ENCODE results near the gene GREB1.

Gene GREB1, protein sequence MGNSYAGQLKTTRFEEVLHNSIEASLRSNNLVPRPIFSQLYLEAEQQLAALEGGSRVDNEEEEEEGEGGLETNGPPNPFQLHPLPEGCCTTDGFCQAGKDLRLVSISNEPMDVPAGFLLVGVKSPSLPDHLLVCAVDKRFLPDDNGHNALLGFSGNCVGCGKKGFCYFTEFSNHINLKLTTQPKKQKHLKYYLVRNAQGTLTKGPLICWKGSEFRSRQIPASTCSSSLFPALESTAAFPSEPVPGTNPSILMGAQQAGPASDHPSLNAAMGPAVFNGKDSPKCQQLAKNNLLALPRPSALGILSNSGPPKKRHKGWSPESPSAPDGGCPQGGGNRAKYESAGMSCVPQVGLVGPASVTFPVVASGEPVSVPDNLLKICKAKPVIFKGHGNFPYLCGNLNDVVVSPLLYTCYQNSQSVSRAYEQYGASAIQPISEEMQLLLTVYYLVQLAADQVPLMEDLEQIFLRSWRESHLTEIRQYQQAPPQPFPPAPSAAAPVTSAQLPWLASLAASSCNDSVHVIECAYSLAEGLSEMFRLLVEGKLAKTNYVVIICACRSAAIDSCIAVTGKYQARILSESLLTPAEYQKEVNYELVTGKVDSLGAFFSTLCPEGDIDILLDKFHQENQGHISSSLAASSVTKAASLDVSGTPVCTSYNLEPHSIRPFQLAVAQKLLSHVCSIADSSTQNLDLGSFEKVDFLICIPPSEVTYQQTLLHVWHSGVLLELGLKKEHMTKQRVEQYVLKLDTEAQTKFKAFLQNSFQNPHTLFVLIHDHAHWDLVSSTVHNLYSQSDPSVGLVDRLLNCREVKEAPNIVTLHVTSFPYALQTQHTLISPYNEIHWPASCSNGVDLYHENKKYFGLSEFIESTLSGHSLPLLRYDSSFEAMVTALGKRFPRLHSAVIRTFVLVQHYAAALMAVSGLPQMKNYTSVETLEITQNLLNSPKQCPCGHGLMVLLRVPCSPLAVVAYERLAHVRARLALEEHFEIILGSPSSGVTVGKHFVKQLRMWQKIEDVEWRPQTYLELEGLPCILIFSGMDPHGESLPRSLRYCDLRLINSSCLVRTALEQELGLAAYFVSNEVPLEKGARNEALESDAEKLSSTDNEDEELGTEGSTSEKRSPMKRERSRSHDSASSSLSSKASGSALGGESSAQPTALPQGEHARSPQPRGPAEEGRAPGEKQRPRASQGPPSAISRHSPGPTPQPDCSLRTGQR (N-terminal part only)

DNA sequence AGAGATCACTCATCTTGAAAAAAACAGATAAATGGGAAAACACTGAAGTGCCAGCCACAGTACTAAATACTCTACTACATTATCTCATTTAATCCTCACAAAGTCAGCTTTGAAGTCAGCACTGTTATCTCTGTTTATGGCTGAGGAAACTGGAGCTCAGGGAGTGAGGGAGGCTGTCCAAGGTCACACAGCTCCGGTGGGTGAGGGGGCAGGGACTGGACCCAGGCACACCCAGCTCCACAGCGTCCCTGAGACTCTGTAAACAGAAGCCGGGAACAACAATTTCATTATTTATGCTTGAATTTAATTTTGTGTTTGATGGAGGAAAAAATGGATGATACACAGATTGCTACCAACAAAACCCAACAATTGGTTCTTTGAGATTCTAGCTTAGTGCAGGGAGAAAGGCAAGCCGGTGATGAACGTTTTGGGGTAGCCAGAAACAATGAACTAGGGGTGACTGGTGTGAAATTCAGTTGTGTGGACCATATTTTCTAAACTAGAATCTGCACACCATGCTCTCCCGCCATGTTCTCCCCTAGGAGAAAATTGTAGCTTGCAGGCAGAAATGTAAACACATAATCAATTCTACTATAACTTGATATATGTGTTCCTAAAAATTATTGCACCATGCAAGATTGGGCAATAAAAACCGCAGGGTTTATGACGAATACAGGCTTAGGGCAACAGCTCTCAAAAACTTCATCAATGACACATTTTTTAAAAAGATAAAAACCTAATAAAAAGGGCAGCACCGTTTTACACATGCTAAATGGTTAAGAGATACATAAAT is at the start of gene GREB1:
Gene GREB1 (plus strand): TSS at position 768 of the 793 bp plus-strand sequence. CDS start 22,570 bp downstream, outside the sequence.
- DNase-seq = no peak

DNA sequence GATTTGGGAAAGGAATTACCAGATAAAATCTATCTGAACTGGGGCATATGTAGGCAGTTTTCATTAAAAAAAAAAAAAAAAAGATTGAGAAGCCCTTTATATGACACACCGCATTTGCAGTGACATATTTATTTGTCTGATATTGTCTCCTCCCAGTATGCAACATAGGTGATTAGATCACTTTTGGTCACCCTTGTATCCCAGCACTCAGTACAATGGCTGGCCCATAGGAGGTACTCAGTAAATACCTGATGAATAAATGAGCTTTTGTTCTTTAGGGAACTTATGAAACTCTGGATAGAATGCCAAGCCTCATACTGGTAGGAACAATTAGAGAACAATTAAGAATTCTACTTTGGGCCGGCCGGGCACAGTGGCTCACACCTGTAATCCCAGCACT is 45.0 kb upstream of the GREB1 start:
- DNase-seq = no peak

DNA sequence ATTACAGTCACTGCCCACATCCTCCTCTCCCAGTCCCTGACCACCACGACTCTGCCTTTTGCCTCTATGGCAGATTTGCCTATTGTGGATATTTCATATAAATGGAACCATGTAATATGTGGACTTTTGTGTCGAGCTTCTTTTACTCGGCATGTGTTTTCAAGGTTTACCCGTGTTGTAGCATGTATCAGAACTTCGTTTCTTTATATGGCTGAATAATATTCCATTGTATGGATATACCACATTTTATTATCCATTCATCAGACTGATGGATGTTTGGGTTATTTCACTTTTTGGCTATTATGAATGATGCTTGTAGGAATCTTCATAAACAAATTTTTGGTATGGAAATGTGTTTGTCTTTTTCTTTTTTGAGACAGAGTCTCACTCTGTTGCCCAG is 43.7 kb upstream of the GREB1 start:
- DNase-seq = no peak

- no peak for DNase-seq
Observed at GRCh38 chr2:11491348-11491933, 42.4 kb upstream of the GREB1 start.

- no peak for DNase-seq
Observed at GRCh38 chr2:11492244-11492643, 41.6 kb upstream of the GREB1 start.

DNA sequence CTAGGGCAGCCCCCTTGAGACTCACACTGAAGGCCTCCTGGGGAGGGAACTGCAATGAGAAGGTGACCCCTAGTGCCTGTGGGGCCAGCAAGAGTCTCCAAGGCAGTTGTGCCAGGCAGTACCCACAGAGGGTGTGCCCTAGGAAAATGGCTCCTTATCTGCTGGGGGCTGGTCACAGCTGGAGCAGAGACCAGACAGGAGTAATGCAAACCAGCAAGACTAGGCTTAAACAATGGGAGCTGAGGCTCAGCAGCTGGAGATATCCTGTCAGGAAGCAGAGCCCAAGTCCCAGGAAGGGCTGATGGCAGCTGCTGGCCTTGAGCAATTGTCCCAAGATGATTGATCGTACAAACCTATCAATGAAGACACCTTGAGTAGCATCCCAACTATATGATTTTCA is 41.1 kb upstream of the GREB1 start:
- no peak for DNase-seq

DNA sequence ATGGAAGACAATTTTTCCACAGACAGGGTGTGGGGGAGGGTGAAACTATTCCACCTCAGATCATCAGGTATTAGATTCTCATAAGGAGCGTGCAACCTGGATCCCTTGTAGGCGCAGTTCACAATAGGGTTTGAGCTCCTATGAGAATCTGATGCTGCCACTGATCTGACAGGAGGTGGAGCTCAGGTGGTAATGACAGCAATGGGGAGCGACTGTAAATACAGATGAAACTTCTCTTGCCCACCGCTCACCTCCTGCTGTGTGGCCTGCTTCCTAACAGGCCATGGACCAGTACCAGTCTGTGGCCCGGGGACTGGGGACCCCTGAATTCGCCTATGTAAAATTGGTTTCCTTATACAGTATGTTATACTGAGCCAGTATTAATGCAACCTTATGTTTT is 40.6 kb upstream of the GREB1 start:
- DNase-seq = no peak

- no peak for DNase-seq
Observed at GRCh38 chr2:11494310-11494709, 39.5 kb upstream of the GREB1 start.

DNA sequence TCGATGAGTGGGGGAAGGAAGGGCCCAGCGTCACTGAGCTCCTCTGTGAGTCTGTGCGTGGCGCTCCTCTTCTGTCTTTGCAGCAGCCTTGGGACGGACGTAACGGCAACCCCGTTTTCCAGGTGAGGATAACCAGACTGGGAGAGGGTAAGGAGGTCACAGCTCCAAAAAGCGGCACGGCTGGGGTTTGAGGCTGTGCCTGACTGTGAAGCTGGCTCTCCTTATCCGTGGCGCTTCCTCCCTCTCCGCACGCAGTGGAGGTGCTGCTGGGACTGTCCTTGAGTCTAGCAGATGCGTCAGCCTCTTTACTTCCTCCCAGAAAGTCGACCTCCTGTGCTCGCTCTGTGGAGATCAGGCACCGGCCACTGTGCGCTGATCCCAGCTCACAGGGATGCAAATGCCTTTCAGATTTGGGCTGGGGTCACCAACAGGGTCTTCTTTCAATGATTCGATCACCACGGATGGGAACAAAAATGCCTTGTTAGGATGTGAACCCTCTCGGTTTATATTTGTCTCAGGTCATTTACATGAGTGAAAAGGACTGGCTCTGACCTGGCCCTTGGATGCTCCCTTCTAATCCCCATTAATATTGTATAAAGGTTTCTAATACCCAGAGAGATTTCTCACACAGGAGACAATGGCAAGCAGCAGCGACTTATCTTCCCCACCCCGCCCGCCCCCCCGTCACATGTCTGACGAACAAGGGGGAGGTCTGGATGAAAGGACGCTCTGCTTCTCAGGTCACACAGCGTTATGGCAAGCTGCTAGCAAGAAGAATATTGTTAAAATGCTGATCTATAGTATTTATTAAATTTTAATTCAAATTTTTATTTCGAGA is 37.8 kb upstream of the GREB1 start:
- DNase-seq = no peak

GRCh38 chr2:11498543-11499034 is 35.3 kb upstream of the GREB1 start:
- DNase-seq = no peak

- no peak for DNase-seq
Observed at GRCh38 chr2:11499081-11499743, 34.6 kb upstream of the GREB1 start.

GRCh38 chr2:11500702-11501303 is 33.0 kb upstream of the GREB1 start:
- DNase-seq = no peak

DNA sequence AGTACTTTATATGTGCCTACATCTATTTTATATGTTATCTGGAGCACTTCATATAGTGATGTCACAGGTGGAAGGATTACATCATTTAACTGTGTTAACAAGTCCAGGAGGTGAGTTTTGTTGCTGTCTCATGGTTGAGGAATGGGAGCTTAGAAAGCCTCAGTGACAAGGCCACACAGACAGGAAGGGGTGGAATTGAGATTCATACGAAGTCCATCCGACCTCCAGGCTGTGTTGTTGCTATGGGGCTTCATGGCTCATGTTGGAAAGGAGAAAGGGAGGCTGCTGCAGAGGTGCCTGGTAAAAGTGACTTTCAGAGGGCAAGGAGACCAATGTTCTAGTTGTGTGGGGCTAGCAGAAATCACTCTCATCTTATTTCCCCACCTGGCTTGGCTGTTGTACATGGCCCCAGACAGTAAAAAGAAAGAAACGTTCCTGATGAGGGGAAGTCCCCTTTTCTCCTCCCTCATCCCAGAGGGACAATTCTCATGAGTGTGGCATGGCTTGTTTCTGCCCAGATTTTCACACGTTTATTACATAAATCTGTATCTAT is 31.0 kb upstream of the GREB1 start:
- no peak for DNase-seq

DNA sequence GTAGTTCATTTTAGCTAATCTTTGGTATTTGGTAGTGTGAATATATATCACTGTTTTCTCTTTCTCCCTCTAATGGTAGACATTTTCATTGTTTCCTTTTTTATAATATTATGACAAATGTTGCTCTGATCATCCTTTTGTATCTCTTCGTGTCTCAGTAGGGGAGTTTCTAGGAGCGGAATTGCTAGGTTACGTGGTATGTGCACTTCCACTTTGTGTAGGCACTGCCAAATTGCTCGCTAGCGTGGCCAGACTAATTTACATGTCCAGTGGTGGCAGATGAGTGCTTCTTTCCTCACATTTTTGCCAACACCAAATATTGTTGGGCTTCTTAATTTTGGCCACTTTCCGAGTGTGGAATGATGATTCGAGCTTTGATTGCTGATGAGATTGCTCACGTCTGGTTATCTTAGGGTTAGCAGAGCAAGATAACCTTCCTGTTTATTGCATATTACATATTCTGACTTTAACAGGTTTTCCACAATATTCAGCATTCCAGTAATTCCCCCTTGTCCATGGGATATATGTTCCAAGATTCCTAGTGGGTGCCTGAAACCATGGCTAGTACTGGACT is 30.4 kb upstream of the GREB1 start:
- DNase-seq = no peak

- peak; percentile 85 for DNase-seq
Observed at GRCh38 chr2:11505652-11506610, 27.9 kb upstream of the GREB1 start.

DNA sequence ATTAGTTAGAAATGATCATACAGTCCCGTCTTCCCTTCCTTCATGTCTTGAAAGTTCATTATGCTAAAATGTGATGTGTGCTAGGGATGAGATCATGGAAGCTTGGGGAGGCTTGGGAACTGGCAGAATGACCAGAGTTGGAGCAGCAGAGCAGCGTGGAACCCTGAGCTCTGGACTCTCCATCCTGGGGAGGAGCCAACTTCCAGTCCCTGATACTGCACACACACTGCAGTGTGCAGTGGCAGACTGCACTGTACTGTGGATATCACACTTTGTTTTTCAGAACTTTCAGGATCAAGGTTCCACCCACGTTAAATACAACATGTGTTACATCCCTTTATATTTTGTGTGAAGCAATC is 27.3 kb upstream of the GREB1 start:
- DNase-seq = no peak

GRCh38 chr2:11507517-11507916 is 26.3 kb upstream of the GREB1 start:
- DNase-seq = no peak

GRCh38 chr2:11508279-11508678 is 25.6 kb upstream of the GREB1 start:
- DNase-seq = no peak

All from DMS79 (cell line).